GM19463 (cell line): Measurements from ENCODE around the gene PARD3.

Experiments used
- ATAC-seq: cut with Tn5 transposase; IDR thresholded peaks from one replicate; pipeline ENCODE4 v1.9.1; 2021; ENCODE audit warnings: mild to moderate bottlenecking, moderate library complexity; ENCODE audit not compliant: unreplicated experiment

PARD3 gene

GRCh38 chr10:34244756-34245484 is 570.2 kb downstream of the PARD3 start:
- ATAC-seq: no peak

GRCh38 chr10:34241226-34242000 is 573.7 kb downstream of the PARD3 start:
- ATAC-seq: no peak

- ATAC-seq: no peak
Observed at GRCh38 chr10:34240039-34240438, 575.1 kb downstream of the PARD3 start.

GRCh38 chr10:34237898-34238455 is 577.1 kb downstream of the PARD3 start:
- ATAC-seq: no peak

GRCh38 chr10:34236931-34237330 is 578.2 kb downstream of the PARD3 start:
- no peak for ATAC-seq

- no peak for ATAC-seq
Observed at GRCh38 chr10:34235164-34235832, 579.8 kb downstream of the PARD3 start.

- no peak for ATAC-seq
Observed at GRCh38 chr10:34232481-34232880, 582.6 kb downstream of the PARD3 start.

GRCh38 chr10:34231441-34232180 is 583.5 kb downstream of the PARD3 start:
- ATAC-seq: no peak

GRCh38 chr10:34229917-34230316 is 585.2 kb downstream of the PARD3 start:
- no peak for ATAC-seq

- ATAC-seq: no peak
Observed at GRCh38 chr10:34228066-34228465, 587.0 kb downstream of the PARD3 start.

- ATAC-seq: no peak
Observed at GRCh38 chr10:34224639-34225038, 590.5 kb downstream of the PARD3 start.

- ATAC-seq: no peak
Observed at GRCh38 chr10:34223658-34224057, 591.4 kb downstream of the PARD3 start.

- ATAC-seq: no peak
Observed at GRCh38 chr10:34222359-34222758, 592.7 kb downstream of the PARD3 start.

GRCh38 chr10:34219753-34220548 is 595.1 kb downstream of the PARD3 start:
- ATAC-seq: no peak

- ATAC-seq: no peak
Observed at GRCh38 chr10:34217524-34217923, 597.6 kb downstream of the PARD3 start.

- no peak for ATAC-seq
Observed at GRCh38 chr10:34216348-34216945, 598.6 kb downstream of the PARD3 start.

GRCh38 chr10:34213805-34214197 is 601.3 kb downstream of the PARD3 start:
- ATAC-seq: no peak

- ATAC-seq: no peak
Observed at GRCh38 chr10:34213193-34213804, 601.8 kb downstream of the PARD3 start.

- no peak for ATAC-seq
Observed at GRCh38 chr10:34207343-34207742, 607.8 kb downstream of the PARD3 start.
